Hepatocyte (in vitro differentiated cells): ENCODE data around the gene SDSL.

Source experiments
- CTCF ChIP-seq: fragments of 200-600 bp; sonication (generic); IDR thresholded peaks from 2 replicates; pipeline ENCODE4 v1.5.1; 2016; ENCODE audit warnings: antibody characterized with exemption, mild to moderate bottlenecking; ENCODE audit not compliant: poor library complexity
- EZH2phosphoT487 ChIP-seq: fragments of 200-600 bp; sonication (generic); IDR thresholded peaks from one replicate; pipeline ENCODE4 v1.6.1; 2018; ENCODE audit warnings: antibody characterized with exemption, mild to moderate bottlenecking, low read depth, moderate library complexity; ENCODE audit not compliant: unreplicated experiment, severe bottlenecking

- TF ChIP-seq CTCF, result no peak
- TF ChIP-seq EZH2phosphoT487, result no peak
Observed at GRCh38 chr12:113456761-113457160, 34.6 kb downstream of the SDSL start.
